Ovary (tissue), 9 donors: Measurements from ENCODE around the gene PCNX1. TPM values are rescaled to one million over a fixed set of nuclear protein-coding genes. Genes with fewer than 3 reads are reported as not detected.

Experiments
- DNase-seq, 5 donors: peaks; one replicate each; pipeline ENCODE4 v3.0.0-alpha.2; 2019 to 2020
- H3K27ac ChIP-seq, 2 donors: fragments of 200-600 bp; one replicate each; pipeline versions ENCODE4 v1.5.1 to v1.8.0; 2019 to 2022
- H3K27me3 ChIP-seq: fragments of 200-600 bp; one replicate; pipeline ENCODE4 v1.8.0; 2022
- H3K36me3 ChIP-seq: fragments of 200-600 bp; sonication (generic); one replicate; pipeline ENCODE4 v1.5.1; 2019
- H3K4me1 ChIP-seq: one replicate; pipeline ENCODE4 v1.8.1; 2013; ENCODE audit warnings: mild to moderate bottlenecking, moderate library complexity; ENCODE audit not compliant: insufficient read depth
- H3K4me3 ChIP-seq: fragments of 200-600 bp; sonication (generic); one replicate; pipeline ENCODE4 v1.5.1; 2017
- H3K9me3 ChIP-seq, 2 donors: fragments of 200-600 bp in 1 of 2; sonication (generic) in 1 of 2; one replicate each; pipeline versions ENCODE4 v1.5.1 to v1.8.1; 2013 to 2019; ENCODE audit warnings: mild to moderate bottlenecking in 1 of 2, moderate library complexity in 1 of 2
- EP300 ChIP-seq: sonication (generic); formaldehyde crosslinking; IDR thresholded peaks from one replicate; pipeline ENCODE4 v1.6.1; 2017; ENCODE audit warnings: antibody characterized with exemption
- POLR2A ChIP-seq: fragments of 450-650 bp; IDR thresholded peaks from one replicate; pipeline ENCODE4 v1.6.1; 2017; ENCODE audit warnings: antibody characterized with exemption, mild to moderate bottlenecking, moderate library complexity
- WGBS, 3 donors: extraction: QIAGEN DNeasy Blood & Tissue Kit in 1 of 3; methylation state at CpG; one replicate each; pipeline versions ENCODE4 v1.1.5 to v1.1.7; 2013 to 2017; 5-methylcytosine and 5-hydroxymethylcytosine counted together
- intact Hi-C, 4 donors: fragments of 100-400 bp; cut with DNase I; formaldehyde crosslinking; loops; one replicate each; pipeline versions ENCODE4 v1.11.0 to v1.15.1; 2022 to 2023
- polyA plus RNA-seq, 2 donors: library from polyadenylated mRNA; stranded (reverse); fragments of 200-250 nt in 1 of 2; fragments of 350-450 nt in 1 of 2; fragmentation: Illumina TruSeq in 1 of 2; extraction: RNeasy Lipid Tissue Mini Kit (QIAGEN cat#74804) in 1 of 2; gene quantifications; one replicate each; pipeline ENCODE4 v1.2.3, GENCODE V29; 2013 to 2014
- total RNA-seq, 7 donors: library from RNA; depleted of rRNA in 2 of 7; stranded (reverse); fragments of >200 nt in 2 of 7; fragmentation: NEBNext Ultra II Directional in 3 of 7; extraction: Animal tissue kit (Norgen Biotek cat#: 25700) in 3 of 7; gene quantifications; one replicate each; pipeline versions ENCODE4 v1.1.0 to v1.2.4, GENCODE V29; 2016 to 2023
- TF ChIP-seq, protein P1 (sequence below), 3 donors: fragments of 450-650 bp in 2 of 3; fragments of 200-600 bp in 1 of 3; IDR thresholded peaks; one replicate each; pipeline versions ENCODE4 v1.5.1 to v1.8.0; 2016 to 2022; ENCODE audit warnings: antibody characterized with exemption in 3 of 3, mild to moderate bottlenecking in 1 of 3
- donor health status: DM: no; HTN: no; CAD: no; lungs with moderate emphysema.
- donor health status: DM: no; HTN: no; CAD: no.
- donor health status: Bipolar disorder and iron deficiency.
- donor health status: DM: yes; HTN: yes; CAD: no.
- donor health status: DM: no; HTN: no; CAD: no.
- donor health status: DM: yes; HTN: yes; CAD: no.

PCNX1 gene
- total and polyA plus RNA-seq, 9 donors = 13.3 to 101 (median 69.5) TPM

DNA sequence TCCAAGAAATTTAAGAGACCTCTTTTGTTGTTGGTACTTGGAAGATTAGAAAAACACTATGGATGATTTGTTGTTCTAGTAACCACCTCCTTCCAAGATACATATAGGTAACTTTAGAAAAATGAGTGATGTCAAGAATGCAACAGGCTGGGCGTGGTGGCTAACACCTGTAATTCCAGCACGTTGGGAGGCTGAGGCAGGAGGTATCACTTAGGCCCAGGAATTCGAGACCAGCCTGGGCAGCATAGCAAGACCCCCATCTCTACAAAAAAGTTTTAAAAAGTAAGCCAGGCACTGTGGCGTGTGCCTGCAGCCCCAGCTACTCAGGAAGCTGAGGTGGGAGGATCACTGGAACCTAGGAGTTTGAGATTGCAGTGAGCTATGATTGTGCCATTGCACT is 97.8 kb downstream of the PCNX1 start:
- Histone ChIP-seq H3K36me3 (no peaks in the 10 kb centered on the region), H3K27ac (no peak overlapping the region), H3K9me3 (no peaks in the 10 kb centered on the region), H3K27me3 (no peaks in the 10 kb centered on the region), H3K4me1 (no peaks in the 10 kb centered on the region), H3K4me3 (no peak overlapping the region)
- TF ChIP-seq POLR2A (no peak), EP300 (no peak)
- TF ChIP-seq, protein P1, sequence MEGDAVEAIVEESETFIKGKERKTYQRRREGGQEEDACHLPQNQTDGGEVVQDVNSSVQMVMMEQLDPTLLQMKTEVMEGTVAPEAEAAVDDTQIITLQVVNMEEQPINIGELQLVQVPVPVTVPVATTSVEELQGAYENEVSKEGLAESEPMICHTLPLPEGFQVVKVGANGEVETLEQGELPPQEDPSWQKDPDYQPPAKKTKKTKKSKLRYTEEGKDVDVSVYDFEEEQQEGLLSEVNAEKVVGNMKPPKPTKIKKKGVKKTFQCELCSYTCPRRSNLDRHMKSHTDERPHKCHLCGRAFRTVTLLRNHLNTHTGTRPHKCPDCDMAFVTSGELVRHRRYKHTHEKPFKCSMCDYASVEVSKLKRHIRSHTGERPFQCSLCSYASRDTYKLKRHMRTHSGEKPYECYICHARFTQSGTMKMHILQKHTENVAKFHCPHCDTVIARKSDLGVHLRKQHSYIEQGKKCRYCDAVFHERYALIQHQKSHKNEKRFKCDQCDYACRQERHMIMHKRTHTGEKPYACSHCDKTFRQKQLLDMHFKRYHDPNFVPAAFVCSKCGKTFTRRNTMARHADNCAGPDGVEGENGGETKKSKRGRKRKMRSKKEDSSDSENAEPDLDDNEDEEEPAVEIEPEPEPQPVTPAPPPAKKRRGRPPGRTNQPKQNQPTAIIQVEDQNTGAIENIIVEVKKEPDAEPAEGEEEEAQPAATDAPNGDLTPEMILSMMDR (IDR thresholded peaks at IDR 0.05) = no peak
- intact Hi-C loops = no loop called here
- WGBS, 3 donors = 97 to 98% (median 98%) methylated on average over 4 of the region's 4 CpGs
- DNase-seq = no peak

GRCh38 chr14:71006200-71006563 is 98.9 kb downstream of the PCNX1 start:
- Histone ChIP-seq H3K4me1 (no peaks in the 10 kb centered on the region), H3K4me3 (no peak overlapping the region), H3K9me3 (no peaks in the 10 kb centered on the region), H3K27ac (no peak overlapping the region), H3K36me3 (no peaks in the 10 kb centered on the region), H3K27me3 (no peaks in the 10 kb centered on the region)
- intact Hi-C loops = no loop called here
- 63 to 71% (median 66%) methylated on average over 2 of the region's 2 CpGs for WGBS, 3 donors
- DNase-seq = no peak
- no peak for TF ChIP-seq EP300
- TF ChIP-seq, protein P1 (IDR thresholded peaks at IDR 0.05) = no peak
- no peak for TF ChIP-seq POLR2A

DNA sequence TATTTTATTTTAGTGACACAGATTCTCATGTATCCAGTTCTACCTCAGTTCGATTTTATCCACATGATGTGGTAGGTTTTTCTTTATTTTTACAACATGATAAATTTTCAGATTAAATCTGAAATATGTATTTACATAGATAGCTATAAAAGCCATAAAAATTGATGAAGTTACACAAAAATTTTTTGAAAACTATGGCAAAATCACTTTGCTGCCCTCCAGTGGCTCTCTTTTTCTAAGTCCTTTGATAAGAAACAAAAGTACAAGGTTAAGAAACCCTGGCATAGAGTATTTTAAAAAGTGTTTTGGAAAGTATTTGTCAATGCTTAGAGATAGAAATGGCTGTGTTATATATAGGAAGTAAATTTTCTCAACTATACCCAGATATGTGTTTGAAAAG is 104.2 kb downstream of the PCNX1 start:
- DNase-seq = no peak
- TF ChIP-seq, protein P1 (IDR thresholded peaks at IDR 0.05) = no peak
- TF ChIP-seq POLR2A (no peak), EP300 (no peak)
- 61 to 74% (median 71%) methylated on average over 1 of the region's 1 CpG for WGBS, 3 donors
- Histone ChIP-seq H3K36me3 (no peaks in the 10 kb centered on the region), H3K9me3 (no peaks in the 10 kb centered on the region), H3K27ac (no peak overlapping the region), H3K4me1 (no peaks in the 10 kb centered on the region), H3K4me3 (no peak overlapping the region), H3K27me3 (no peaks in the 10 kb centered on the region)
- intact Hi-C loops = no loop called here

DNA sequence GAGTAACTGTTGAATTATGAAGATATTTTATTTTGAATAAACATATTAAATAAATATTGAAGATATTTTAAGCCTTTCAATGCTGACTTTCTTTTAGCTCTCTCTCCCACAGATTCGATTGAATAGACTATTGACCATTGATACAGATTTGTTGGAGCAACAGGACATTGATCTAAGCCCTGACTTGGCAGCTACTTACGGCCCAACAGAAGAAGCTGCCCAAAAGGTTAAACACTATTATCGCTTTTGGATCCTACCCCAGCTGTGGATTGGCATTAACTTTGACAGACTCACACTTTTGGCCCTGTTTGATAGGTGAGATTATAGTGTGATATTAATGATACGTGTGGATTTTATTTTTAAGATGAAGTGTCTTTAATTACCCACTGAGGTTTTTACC is 105.6 kb downstream of the PCNX1 start:
- H3K27me3 ChIP-seq = no peaks in the 10 kb centered on the region
- 91 to 95% (median 95%) methylated on average over 4 of the region's 4 CpGs for whole genome bisulfite sequencing, 3 donors

More for the DNA sequence above, 105.6 kb downstream of the PCNX1 start:
- H3K36me3 ChIP-seq = no peaks in the 10 kb centered on the region
- H3K27ac ChIP-seq = no peak overlapping the region
- DNase-seq = no peak
- intact Hi-C loops = no loop called here
- no peaks in the 10 kb centered on the region for H3K4me1 ChIP-seq
- no peak for TF ChIP-seq POLR2A
- TF ChIP-seq, protein P1 (IDR thresholded peaks at IDR 0.05) = no peak
- TF ChIP-seq EP300 = no peak
- H3K4me3 ChIP-seq = no peak overlapping the region
- no peaks in the 10 kb centered on the region for H3K9me3 ChIP-seq
